Epidermal melanocyte (primary cell): ENCODE data around the gene EIF4ENIF1.
"Not testable (repeated sequence)": the region's sequence is repeated elsewhere in the genome, so short reads cannot be mapped to it uniquely, and the experiment has no call there.

Source experiments
- DNase-seq: peaks from one replicate; pipeline ENCODE4 v3.0.0; 2011; ENCODE audit warnings: low spot score; ENCODE audit not compliant: insufficient read length

EIF4ENIF1 gene, protein sequence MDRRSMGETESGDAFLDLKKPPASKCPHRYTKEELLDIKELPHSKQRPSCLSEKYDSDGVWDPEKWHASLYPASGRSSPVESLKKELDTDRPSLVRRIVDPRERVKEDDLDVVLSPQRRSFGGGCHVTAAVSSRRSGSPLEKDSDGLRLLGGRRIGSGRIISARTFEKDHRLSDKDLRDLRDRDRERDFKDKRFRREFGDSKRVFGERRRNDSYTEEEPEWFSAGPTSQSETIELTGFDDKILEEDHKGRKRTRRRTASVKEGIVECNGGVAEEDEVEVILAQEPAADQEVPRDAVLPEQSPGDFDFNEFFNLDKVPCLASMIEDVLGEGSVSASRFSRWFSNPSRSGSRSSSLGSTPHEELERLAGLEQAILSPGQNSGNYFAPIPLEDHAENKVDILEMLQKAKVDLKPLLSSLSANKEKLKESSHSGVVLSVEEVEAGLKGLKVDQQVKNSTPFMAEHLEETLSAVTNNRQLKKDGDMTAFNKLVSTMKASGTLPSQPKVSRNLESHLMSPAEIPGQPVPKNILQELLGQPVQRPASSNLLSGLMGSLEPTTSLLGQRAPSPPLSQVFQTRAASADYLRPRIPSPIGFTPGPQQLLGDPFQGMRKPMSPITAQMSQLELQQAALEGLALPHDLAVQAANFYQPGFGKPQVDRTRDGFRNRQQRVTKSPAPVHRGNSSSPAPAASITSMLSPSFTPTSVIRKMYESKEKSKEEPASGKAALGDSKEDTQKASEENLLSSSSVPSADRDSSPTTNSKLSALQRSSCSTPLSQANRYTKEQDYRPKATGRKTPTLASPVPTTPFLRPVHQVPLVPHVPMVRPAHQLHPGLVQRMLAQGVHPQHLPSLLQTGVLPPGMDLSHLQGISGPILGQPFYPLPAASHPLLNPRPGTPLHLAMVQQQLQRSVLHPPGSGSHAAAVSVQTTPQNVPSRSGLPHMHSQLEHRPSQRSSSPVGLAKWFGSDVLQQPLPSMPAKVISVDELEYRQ

DNA sequence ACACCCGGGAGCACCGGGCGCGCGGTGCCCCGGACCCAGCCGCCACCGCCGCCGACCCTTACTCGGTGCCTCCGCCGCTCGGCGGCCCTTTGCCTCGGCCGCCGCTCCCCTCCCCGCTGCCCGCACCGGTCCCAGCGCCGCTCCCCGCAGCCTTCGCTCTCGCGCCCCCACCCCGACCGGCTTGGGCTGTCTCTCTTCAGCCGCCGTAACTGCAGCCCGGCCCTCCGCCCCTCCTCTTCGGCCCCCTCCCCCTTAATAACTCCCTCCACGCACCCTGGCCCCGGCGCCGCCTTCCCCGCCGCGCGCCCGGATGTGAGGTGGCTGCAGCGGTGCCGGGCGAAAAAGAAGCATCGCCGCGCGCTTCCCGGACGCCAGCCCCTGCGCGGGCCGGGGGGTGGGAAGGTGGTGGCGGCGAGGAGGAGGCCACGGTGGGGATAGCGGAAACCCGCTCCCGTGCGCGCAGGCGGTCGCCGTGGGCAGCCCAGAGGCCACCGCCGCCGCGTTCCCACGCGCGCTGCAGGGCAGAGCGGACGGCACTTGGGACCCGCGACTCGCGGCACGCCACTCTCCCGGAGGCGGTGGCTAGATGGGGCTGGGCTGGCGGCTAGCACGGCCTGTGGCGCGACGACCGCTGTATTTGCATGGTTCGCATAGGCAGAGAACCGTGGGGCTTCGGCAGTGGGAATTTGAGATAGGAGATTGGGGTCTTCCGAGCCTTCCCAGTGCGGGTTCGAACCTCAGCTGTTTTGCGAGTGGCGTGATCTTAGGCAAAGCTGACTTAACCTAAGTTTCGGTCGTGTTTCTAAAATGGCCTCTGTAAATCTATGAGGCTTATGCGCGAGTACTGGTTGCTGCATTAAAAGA is at the start of gene EIF4ENIF1:
Gene EIF4ENIF1, minus strand, starts transcription at position 211 of the 864 bp plus-strand sequence. CDS start 1,124 bp downstream, outside the sequence.
- peak; percentile 83 for DNase-seq

DNA sequence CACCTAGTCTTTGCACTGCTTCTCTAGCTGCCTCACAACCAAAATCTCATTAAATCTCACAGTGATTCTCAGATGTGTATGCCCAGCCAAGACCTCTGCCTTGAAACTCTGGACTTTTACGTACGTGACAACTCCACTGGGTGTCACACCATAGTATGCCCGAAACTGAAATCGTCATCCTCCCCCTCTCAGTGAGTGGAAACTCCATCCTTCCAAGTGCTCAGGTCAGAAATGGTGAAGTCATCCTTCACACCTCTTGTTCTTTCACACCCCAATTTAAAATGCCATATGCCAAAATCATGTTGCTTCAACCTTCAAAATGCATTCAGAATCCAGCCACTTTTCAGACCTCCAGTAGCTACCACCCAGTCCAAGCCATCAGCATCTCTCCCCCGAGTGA is 49.2 kb upstream of the EIF4ENIF1 start:
- no peak for DNase-seq

DNA sequence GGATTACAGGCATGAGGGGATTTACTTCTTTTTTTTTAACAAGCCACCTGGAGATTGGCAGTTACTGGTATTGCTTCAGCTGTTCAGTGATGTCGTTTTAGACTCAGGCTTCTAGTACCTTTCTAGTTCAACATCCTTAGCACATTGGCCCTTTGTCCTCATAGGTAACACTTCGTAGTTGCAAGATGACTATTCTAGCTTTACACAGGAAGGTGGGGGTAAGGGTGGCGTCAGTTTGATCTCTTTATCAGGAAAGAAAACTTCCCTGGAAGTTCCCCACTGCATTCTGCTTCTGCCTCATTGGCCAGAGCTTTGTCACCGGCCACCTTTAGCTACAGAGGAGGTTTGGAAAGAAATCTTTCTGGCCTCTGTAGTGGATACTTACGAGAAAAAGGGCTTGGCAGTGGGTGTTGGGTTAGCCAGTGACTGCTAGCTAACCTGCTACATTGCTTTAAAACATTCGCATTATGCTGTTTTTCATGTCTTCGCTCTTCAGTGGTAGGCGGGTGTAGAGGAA is 47.4 kb upstream of the EIF4ENIF1 start:
- no peak for DNase-seq

DNA sequence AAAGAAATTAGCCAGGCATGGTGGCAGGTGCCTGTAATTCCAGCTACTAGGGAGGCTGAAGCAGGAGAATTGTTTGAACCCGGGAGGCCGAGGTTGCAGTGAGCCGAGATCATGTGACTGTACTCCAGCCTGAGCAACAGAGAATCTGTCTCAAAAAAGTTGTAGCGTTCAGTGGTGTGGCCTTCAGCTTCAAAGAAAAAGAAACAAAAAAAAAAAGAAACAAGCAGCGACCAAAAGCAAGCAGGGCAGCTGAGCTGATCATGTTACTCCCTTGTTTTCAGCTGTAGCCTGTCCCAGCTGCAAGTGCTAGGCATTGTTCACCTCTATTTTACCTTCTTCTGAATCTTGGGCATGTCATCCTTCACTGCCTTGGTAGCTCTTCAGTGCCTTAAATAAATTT is 43.7 kb upstream of the EIF4ENIF1 start:
- DNase-seq: no peak

DNA sequence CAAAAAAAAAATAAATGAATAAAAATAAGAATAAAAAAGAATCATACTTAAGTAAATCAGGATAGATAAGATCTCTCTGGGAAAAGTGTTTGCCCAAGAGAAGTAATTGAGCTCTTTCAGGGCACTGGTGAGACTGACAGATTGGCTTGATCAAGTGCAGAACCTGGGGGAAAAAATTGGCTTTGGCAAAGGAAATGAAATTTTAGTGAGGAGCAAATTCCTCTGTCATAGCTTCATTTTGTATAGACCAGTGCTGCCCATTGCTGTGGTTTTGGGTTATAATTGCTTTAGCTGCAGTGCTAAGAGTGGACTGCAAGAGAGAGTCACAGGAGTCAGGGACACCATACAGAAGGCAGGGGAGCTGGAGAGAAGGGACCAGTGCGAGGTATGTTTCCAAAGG is 42.4 kb upstream of the EIF4ENIF1 start:
- no peak for DNase-seq

DNA sequence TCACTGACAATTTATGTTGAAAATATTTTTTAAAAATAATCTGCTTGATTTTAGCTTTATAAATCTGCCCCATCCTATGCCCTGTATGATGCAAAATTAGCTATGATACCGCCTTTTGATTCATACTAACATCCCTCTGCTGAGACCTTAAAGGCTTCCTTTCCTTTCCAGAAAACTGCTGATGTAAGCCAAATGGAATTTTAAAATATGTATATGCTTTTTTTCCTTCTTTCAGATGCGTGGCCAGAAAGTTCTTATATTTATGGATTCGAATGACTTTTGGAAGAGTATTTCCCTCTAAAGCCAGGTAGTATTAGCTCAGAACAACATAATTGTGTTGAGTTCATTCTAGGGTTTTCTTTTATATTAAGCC is 41.2 kb upstream of the EIF4ENIF1 start:
- DNase-seq: no peak

DNA sequence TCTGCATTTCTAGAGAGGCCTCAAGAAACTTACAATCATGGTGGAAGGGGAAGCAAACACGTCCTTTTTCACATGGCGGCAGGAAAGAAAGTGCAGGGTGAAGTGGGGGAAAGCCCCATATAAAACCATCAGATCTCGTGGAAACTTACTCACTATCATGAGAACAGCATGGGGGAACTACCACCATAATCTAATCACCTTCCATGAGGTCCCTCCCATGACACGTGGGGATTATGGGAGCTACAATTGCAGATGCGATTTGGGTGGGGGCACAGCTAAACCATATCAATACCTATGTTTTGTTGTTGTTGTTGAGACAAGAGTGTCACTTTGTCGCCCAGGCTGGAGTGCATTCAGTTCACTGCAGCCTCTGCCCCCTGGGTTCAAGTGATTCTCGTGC is 36.6 kb upstream of the EIF4ENIF1 start:
- no peak for DNase-seq

DNA sequence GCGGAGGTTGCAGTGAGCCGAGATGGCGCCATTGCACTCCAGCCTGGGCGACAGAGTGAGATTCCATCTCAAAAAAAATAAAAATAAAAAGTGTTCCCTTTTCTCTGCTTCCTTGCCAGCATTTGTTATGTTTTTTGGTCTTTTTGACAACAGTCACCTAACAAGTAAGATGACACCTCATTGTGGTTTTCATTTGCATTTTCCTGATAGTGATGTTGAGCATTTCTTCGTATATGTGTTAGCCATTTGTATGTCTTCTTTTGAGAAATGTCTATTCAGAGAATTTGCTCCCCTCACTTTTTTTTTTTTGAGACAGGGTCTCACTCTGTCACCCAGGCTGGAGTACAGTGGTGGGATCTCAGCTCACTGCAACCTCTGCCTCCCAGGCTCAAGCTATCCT is 34.5 kb upstream of the EIF4ENIF1 start:
- DNase-seq: not testable (repeated sequence)

DNA sequence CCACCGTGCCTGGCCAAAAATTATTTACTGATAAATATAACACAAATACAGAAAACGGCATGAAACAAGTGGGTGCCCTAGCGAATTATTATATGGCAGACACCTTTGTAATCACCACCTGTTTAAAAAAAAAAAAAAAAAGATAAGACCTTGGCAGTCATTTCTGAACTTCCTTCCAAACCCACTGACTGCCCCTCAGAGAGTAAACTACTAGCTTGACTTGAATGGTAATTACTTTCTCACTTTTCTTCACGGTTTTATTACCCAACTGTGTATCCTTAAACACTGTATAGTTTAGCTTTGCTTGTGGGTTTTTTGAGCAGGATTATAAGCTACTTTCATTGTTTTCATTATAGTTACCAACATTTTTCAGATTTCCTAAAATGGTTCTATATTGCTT is 30.4 kb upstream of the EIF4ENIF1 start:
- no peak for DNase-seq

DNA sequence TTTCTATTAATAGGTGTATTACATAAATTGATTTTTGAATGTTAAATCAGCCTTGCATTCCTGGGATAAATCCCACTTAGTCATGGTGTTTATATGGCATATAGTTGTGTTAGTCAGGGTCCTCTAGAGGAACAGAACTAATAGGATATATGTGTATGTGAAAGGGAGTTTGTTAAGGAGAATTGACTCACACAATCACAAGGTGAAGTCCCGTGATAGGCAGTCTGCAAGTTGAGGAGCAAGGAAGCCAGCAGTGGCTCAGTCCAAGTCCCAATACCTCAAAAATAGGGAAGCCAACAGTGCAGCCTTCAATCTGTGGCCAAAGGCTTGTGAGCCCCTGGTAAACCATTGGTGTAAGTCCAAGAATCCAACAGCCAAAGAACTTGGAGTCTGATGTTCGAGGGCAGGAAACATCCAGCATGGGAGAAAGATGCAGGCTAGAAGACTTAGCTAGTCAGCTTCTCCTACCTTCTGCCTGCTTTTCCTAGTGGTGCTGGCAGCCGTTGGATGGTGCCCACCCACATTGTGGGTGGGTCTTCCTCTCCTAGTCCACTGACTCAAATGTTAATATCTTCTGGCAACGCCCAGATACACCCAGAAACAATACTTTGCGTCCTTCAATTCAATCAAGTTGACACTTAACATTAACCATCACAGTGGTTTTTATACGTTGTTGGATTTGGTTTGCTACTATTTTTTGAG is 19.6 kb upstream of the EIF4ENIF1 start:
- no peak for DNase-seq

DNA sequence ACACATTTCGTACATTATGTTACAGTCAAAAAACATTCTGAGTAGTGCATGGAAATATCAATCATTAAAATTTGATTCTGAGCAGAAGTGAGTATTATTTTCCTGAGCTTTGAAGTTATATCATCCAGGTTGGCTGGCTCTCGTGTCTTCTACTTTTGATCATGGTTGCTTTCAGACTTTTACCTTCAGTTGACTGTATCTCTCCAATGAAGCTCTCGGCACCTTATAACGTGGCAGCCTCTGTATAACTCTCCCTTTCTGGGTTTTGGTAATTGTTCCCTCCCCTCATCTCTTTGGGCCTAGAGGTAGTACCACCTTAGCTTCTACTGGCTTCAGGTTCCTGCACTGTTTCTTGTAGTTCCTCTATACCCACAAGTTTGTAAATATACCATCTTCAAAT is 18.9 kb upstream of the EIF4ENIF1 start:
- DNase-seq: no peak

DNA sequence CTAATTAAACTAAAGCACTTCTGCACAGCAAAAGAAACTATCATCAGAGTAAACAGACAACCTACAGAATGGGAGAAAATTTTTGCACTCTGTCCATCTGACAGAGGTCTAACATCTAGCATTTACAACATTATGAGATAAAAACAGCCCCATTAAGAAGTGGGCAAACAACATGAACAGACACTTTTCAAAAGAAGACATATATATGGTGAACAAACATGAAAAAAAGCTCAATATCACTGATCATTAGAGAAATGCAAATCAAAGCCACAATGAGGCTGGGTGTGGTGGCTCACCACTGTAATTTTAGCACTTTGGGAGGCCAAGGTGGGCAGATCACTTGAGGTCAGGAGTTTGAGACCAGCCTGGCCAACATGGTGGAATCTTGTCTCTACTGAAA is 17.9 kb upstream of the EIF4ENIF1 start:
- not testable (repeated sequence) for DNase-seq

DNA sequence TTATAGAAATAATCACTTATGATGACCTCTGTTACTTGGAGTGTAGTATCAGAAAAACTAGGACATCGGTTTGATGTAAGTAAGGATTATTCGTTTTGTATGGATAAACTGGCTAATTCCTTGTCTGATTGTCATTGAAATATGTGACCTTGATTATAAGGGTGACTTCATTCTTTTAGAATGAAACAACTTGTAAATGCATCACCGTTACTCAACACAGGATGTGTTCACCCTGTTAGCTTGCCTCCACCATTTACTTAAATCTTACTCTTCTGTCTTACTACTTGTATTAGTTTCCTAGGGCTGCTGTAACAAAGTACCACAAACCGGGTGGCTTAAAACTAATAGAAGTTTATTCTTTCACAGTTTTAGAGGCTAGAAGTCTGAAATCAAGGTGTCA is 14.6 kb upstream of the EIF4ENIF1 start:
- DNase-seq: no peak

DNA sequence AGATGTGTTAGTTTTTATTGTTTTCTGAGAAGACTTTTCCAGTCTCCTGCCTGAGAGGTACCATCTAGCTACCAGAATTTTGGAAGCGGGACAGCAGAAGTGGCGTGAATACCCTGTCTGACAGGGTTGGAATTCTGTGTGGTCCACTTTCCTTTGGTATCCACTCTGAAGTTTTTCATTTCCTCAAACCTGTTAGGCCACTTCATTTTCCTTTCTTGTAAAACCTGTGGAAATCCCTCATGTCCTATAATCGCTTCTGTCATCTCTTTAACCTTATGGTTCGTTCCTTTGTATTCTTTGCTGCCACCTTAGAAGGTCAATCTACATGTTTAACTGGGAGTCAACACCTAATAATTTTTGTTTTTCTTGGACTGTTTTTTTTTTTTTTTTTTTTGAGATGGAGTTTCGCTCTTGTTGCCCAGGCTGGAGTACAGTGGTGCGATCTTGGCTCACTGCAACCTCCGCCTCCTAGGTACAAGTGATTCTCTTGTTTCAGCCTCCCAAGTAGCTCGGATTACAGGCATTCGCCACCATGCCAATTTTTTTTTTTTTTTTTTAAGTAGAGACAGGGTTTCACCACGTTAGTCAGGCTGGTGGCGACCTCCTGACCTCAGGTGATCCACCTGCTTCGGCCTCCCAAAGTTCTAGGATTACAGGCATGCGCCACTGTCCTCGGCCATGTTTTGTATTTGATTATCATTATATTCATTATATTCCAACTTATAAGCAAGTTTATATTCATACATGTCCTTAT is 13.7 kb upstream of the EIF4ENIF1 start:
- no peak for DNase-seq

DNA sequence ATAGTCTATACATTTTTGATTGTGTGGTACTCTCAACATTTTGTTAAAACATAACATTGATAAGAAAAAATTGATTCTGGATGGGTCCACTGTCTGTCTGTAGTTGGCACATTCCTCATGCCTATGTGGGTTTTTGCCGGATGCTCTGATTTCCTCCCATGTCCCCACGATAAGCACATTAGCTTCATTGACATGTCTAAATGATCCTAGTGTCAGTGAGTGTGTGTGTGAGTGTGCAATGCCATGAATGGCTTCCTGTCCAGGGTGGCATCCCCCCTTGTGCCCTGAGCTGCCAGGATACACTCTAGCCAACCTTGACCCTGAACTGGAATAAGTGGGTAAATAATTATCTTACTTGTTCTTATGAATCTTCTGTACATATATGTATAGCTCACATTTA is 12.1 kb upstream of the EIF4ENIF1 start:
- DNase-seq: no peak

DNA sequence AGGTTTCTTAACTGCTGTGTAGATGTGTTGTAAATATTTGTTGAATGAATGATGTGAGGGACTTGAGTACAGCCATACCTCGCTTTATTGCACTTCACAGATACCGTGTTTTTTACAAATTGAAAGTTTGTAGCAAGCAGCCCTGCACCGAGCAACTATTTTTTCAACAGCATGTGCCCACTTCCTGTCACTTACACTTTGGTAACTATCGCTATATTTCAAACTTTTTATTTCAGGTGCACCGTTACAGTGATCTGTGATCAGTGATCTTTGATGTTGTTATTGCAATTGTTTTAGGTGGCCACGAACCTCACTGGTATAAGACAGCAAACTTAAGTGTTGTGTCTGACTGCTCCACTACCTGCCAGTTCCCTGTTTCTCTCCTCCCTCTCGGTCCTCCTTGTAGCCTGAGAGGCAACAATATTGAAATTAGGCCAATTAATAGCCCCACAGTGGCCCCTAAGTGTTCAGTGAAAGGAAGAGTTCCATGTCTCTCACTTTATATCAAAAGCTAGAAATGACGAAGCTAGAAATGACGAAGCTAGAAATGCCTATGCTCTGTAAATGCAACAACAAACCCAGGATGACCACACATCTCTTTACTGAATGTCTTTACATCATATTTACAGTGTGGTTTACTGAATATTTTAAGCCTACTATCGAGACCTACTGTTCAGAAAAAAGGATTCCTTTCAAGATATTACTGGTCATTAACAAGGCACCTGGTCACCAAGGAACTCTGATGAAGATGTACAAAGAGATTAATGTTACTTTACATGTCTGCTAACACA is 7.7 kb upstream of the EIF4ENIF1 start:
- DNase-seq: no peak

DNA sequence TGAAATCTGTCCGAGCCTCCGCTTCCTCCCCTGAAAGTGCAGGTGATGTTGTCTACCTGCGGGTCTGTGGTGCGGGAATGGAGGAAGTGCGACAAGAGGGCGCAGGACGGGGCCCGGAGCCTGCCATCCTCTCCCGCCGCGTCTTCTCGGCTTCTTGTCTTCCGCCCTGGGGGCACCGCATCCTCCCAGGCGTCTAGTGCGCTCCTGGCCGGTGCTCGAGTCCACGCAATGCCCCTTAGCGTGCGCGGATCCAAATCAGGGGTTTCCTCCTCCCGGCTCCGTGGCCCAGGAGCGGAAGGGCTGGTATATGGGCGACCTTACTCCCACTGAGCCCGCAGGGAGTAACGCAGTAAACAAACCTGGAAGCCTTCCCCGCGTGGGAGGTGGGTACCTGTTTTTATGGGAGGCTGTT is 7.1 kb upstream of the EIF4ENIF1 start:
- no peak for DNase-seq

DNA sequence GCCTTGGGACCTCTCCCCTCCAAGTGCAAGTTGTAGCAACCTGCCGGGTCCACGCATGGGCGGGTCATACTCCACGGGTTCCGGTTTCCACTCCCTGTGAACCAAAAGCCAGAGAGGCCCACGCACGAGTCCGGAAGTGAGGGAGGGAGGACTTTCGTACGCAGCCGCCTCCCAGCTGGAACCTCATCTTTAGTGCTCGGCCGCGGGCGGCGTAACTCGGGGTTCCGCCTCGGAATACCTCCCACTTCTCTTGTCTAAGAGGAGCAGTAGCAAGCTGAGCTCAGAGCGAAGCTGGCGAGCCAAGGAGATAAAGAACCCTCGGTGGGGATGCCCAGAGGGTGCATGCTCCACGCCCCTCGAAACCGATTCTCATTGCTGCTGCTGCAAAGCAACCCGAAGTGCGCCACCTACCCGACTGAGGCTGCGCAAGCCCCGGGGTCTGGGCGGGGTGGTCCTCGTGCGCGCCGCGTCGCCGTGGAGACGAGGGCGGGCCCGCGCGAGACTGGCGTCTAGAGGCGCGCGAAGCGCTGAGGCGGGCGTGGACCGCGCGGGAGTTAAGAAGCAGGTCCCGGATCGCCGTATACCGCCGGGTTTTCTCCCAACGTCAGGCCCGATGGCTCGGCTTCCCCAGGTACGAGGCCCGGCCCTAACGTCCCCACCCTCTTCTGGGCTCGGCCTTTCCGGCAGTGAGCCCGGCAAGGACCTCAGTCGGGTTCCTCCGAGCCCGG is 6.5 kb upstream of the EIF4ENIF1 start, which contains the start of gene SFI1:
Gene SFI1, plus strand, starts transcription at position 530 of the 728 bp plus-strand sequence. CDS start 11,749 bp downstream, outside the sequence.
- peak; percentile 74 for DNase-seq
